OCI-M2 (cell line): ENCODE measurements around the gene SLX4IP.
"Not testable (repeated sequence)": the region's sequence is repeated elsewhere in the genome, so short reads cannot be mapped to it uniquely, and the experiment has no call there.

ENCODE experiments used
- DNase-seq: peaks from one replicate; lab custom pipeline; 2025; ENCODE audit not compliant: unreplicated experiment; lab: John Stamatoyannopoulos, UW

SLX4IP gene

DNA sequence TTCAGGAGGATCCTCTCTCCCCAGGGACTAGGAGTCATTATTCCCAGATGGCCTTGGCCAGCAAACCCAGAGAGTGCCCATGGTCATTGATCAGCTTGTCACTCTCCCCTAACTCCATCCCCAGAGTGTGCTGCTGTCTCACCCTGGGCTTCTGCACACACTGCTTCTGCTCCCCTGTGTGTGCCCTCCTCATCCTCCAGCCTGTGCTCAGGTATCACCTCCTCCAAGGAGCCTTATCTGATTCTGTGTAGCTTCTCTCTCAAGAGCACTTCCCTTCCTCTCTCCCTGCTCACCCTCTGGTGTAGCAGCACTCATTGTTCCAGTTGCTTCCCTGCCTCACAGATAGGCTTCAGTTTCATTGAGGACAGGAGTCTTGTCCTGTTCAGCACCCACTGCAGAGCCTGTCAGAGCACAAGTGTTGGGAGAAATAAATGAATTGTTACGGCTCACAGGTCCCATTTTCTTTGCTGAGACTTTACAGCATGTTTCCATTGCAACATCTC lies 136.3 kb downstream of the SLX4IP start:
- no peak for DNase-seq

DNA sequence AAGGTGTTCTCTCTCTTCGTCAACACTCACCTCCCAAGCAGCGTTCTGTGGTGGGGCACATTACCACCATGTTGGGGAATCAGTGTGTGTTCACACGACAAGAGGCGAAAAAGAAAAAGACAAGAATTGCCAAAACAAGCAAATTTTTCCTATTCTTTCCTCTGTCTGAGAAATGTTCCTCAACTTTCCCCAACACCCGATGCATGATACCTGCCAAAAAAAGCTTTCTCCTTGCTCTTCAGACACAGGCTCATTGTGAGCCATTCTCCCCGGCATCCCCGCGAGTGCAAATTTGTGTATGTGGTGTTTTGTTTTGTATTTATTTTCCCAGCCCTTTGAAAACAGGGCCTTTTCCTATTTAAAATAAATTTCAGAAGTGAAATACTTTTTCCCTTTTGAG lies 137.7 kb downstream of the SLX4IP start:
- DNase-seq = no peak

DNA sequence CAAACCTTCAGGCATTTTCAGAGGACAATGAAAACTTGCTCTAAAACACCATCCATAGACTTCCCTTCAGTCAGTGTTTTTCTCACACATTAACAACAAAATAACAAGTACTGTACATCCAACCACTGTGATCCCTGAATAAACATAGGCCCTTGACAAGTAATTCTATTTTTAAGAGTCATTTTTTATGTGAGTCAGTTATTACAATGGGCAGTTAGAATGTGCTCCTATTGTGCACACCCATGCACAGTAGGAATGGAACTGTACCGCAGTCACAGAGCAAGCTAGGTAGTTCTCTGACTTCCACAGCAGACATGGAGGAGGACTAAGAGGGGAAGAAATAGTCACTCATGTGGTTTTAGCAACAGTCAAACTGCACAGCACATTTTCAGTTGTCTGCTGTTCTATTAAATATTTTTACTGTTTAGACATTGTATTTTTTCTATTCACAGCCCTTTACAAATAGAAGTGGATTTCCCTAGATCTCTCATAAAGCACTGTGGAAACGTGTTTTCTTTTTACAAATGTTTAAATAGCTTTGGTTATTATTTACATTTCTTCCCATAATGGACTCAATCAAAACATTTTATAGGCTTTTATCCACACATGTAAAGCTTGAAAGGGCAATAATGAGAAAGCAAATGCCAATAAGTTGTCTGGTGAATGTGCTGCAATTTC lies 138.3 kb downstream of the SLX4IP start:
- no peak for DNase-seq

DNA sequence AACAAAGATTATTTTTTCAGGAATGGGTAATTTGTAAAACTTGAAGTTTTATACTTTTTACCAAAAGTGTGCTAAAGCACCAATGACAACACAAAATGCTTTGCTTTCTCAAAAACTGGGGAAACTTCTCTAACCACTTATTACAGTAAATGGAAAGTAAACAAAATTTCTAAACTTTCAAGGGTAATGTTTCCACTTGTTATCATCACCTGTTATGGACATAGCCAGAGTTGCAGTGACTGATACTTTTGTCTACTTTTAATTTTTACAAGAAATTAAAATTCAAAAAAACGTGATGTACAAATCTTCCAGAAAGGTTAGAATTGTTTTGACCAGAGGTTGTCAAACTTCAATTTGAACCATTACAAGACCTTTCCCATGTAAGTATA lies 138.8 kb downstream of the SLX4IP start:
- no peak for DNase-seq

DNA sequence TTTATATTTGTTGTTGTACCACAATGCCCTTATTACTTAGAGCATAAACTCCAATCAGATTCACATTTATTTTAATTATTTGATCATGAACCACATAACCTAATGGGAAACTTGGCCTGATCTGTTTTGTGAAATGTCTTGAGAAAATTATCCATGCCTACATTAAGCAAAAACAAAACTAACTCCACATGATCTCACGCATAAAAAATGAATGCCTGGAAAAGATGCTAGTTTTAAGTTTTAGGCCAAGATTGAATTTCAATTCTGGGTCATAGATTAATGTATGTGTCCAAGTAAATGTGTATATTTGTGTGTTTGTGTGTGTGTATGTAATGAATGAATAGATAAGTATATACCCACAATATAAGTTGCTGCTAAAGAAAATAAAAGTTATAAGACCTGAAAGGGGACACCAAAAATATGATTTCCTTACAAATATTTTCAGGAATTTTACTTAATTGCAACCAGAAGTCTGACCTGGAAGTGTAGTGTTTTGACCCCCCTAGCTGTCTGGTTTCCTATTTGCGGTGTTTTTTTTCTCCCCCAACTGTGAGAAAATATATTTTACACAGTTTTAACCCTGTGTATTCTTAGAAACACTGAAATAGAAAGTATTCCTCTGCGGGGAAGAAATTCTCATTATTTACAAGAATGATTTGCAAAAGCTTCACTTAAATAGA lies 141.4 kb downstream of the SLX4IP start:
- DNase-seq = no peak

DNA sequence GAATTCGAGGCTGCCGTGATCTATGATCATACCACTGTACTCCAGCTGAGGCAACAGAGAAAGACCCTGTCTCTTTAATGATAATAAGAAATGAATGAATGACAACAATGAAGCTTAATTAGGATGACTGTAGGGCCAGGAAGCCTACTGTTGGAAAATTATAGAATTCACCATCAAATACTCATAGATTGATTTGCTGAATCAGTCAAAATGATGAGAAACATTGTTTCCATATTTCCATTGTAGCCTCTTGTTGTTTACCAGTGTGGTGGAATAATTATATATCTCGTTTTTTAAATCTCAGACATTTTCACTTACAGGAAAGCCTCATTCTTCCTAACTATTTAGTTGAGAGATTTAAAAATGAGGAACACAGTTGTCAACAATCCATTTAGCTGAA lies 142.5 kb downstream of the SLX4IP start:
- DNase-seq = no peak

DNA sequence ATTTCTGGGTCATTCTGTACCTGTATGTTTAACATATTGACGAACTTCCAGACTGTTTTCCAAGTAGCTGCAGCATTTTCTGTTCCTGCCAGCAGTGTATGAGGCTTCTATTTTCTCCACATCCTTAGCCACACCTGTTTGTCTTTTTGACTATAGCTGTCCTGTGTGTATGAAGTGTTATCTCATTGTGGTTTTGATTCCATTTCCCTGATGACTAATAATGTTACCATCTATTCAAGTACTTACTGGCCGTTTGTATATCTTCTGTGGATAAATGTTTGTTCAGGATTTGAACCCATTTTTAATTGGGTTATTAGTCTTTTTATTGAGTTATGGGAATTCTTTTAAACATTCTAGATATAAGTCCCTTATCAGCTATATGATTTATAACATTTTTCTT lies 143.5 kb downstream of the SLX4IP start:
- no peak for DNase-seq

DNA sequence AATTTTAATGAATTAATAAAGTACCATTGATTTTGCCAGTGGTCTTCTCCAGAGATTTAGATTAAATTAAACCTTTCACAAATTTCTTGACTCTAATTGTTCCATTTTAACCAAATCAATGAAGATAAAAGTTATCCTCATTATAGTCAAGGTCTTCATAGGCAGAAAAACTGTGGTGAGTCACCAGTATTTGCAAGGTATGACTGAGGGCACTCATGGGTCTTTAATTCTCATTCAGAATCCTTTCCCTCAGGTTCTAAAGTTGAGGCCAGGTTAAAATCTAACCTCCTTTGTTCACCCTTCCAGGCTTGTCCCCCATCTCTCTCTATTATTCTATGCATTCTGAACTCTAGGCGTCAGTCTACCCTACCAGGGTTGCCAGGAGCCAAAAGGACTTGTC lies 144.8 kb downstream of the SLX4IP start:
- no peak for DNase-seq

DNA sequence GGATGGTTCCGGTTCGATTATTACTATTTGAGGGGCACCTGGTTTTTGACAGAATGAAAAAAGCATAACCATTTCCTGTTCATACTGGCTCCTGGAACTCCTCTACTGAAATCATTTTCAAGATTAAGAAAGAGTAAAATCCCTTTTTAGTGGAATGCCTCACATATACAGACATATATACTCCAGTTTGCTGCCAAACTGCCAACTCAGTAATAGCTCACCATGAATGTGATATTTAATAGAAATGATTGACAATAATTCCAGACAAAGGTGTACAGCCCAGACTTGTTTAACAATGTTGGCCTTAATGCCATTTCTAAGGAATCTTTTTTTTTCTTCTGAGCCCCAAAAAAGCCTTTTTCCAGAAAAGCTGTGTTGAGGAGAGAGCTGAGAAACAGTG lies 145.6 kb downstream of the SLX4IP start:
- no peak for DNase-seq

DNA sequence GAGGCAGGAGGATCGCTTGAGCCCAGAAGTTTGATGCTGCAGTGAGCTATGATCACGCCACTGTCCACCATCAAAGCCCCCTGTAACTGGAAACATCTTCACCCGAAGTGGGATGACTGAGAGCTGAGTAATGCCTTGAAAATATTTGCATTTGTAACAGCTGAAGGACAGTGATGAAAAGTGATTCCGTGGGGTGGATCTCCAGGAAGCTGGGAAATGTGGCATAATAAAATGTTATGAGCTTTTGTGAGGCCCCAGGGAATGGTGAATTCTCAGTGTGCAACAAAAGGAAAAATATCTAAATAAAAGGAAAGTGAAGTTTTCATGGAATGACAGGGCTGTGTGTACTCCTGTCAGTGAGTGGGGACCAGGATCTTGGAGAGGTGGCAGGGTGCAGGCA lies 146.7 kb downstream of the SLX4IP start:
- DNase-seq = no peak

DNA sequence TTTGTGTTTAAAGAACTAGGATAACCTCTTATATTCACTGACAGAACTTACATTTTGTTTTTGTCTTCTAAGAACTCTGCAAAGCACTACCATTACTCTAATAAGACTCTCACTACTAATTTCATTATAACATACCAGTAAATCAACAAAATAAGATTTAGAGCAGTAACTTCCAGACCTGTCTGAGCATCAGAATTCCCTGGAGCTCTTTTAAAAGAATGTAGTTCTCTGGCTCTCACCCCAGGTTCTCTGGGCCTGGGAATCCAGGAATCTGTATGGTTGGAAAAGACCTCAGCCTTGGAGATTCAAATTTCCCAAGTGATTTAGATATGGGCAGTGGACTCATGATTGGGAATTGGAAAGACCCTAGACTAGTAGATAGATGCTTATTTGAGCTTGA lies 149.3 kb downstream of the SLX4IP start:
- DNase-seq = no peak

DNA sequence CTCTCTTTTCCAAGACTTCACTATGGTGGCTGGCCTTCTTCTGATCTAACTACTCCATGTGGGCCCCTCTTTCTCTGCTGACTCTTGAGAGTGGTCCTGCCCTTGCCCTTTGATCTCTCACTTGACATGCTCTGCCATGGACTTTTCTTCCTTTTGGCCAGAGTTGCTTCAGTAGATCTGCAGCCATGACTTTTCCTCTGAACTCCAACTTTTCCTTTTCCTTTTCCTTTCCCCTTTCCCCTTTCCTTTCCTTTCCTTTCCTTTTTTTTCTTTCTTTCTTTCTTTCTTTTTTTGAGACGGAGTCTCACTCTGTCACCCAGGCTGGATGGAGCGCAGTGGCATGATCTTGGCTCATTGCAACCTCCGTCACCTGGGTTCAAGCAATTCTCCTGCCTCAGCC lies 150.2 kb downstream of the SLX4IP start:
- DNase-seq = no peak

DNA sequence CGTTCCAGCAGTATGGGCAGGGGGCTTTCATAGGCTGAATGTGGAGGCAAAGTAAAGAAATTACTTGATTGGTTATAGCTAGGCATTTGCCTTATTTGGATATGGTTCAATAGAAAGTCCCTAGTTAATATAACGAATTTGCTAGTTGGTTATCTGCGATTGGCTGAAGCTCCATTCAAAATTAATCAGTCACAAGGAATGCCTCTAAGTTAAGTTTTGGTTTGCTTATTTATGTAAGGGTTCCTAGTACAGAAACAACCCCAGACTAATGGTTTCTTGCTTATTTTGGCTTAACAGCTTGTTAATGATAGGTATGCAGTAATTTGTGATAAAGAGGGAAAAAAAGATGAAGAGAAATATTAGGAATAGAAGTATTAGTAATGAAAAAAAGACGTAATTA lies 151.2 kb downstream of the SLX4IP start:
- no peak for DNase-seq

DNA sequence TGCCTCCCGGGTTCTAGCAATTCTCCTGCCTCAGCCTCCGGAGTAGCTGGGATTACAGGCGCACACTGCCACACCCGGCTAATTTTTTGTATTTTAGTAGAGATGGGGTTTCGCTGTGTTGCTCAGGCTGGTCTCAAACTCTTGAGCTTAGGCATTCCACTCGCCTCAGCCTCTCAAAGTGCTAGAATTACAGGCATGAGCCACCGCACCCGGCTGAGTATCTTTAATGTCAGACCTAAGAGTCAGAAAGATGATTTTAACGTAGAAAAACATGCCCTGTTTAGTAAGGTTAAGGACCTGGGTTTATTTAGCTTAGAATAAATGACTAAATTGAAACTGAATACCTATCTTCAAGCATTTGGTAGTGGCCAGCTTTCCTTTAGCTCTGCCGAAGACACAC lies 155.3 kb downstream of the SLX4IP start:
- DNase-seq = not testable (repeated sequence)

DNA sequence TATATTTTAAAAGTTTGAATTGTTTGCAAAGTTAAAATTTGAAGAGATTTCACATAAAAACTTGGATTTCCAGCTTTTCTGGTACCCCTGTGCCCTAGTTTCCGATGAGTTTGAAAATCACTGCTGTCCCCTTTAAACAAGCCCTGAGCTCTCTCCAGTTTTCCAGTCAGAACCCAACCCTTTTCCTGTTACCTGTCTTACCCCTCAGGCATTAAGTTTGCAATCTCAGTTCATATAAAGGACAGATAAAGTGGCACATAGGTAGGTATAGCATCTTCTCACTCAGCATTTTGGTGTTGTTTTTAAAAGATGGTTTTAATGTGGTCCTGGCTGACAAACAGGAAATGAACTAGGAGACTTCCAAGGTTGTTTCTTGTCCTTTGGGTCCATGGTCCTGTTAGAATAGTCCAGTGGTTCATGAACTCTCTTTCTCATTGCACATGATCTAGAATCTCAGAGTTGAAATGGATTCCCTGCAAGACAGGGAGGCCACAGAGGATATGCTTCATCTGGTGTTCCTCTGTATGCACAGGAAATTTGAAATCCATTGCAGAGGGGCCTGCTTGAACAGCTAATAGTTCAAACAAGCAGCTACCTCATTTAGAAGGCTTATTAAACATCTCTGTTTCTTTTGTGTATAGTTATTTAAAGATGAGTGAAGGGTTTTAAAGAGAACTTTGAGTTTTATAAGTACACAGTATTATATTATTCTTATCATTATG lies 156.0 kb downstream of the SLX4IP start:
- no peak for DNase-seq

DNA sequence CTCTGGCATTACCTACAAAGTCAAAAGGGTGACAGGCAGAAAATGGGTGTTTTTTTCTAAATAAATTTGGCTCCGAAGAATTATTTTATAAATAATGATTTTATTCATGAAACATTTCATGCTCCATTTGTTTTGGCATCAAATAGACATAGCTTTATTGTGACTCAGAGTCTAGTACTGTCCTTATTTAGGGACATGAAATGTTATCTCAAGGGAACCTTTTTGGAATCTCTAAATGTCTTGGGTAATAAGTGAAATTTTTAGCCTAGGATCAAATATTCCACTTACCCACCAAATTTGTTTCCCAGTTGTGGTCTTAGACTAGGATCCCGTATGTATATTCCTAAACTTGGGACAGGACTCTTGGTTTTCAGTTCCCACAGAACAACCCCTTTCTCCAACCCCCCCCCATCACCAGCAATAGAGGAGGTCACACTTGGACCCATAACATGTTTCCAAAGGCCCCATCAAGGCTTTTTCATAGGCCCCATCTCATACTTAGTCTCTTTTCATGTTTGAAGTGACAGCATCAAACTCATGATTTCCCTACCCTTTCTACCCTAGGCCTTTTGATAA lies 156.9 kb downstream of the SLX4IP start:
- DNase-seq = no peak

DNA sequence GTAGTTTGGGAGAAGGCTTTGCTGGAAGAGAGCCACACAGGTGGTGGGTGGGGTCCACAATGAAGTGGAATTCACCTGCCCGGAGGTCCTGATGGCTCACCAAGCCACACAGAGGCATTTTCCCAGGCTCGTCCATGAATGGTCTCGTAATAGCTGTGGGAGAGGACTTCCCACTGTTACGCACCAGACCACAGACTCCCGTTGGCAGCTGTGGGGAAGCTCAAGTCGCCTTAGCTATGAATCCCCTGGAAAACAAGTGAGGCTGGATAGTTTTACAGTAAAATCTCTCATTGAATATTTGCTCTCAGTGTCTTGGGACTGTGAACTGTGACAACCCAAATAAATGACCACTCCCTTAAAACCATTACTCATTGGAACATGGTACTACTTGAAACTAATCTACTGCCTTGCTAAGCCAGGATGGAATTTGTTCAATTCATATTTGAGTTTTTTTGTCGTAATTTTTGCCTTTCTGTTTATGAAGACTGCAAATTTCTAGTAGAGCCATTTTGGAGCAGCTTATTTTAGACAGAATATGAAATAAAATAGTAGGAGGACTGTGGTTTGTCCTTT lies 159.3 kb downstream of the SLX4IP start:
- no peak for DNase-seq

DNA sequence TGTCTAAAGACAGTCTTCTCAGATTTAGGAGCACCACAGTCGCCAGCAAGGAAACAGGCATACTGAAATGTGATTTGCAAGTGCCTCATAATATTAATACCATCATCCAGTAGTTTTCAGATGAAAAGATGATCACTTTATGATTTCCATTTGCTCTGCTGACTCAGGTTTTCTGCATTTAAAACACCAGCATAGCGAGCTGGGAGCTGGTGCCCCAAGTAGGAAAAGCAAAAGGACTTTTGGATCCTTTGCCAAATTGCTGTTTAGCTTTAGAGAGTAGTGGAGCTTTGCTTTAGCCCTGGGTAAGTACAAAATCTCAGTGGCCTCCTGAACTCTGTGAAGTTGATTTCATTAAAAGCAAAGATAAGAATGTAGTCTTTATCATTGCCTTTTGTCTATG lies 160.2 kb downstream of the SLX4IP start:
- DNase-seq = no peak

DNA sequence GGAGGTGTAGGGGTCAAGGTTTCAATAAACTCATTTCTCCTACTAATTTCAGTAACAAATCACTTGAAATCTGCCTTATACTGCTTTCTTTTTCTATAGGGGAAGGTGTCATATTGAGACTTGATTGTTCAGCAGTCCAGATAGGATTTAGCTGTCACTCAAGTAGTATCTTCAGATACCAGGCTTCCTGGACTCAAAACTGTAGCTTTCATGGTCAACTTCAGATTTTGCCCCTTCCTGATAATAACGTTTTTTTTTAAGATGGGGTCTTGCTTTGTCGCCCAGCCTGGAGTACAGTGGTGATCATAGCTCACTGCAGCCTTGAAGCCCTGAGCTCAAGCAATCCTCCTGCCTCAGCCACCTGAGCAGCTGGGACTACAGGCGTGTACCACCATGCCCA lies 160.9 kb downstream of the SLX4IP start:
- no peak for DNase-seq

DNA sequence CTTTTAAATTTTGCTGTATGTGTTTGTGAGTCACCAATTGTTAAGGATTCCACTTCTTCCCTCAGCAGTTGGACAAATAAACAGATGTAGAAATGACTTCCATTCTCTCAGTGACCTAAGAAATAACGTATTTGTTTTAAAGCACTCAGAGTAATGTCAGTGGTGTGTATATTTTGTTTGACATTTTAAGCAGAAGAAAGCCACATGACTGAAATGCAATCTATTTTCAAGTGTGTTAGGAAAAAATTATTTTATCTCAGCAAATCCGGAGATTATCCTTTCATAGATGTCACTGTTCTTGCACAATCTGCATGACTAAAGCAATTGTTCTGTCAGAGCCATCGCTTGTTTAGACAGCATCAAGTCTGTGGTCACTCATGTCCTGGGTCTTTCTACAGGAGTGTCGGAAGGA lies 161.6 kb downstream of the SLX4IP start:
- DNase-seq = no peak

DNA sequence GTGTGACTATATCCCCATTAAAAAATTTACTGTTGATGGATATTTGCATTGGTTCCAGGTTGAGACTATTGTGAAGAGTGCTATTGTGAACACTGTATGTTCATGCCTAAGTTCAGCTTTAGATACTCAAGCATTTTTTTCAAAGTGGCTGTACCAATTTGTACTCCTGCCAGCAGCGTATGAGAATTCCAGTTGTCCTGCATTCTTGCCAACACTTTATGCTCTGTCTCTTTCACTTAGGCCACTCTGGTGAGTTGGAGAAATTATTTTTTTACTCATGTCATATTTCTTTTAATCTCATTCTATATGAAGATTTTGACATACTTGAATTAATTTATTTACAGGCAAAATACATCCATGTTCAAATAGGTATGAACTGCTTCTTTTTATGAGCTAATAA lies 162.5 kb downstream of the SLX4IP start:
- DNase-seq = no peak
